ENCODE measurements around the gene RALGAPB.
"Not testable (repeated sequence)": the region's sequence is repeated elsewhere in the genome, so short reads cannot be mapped to it uniquely, and the experiment has no call there.

Gene RALGAPB

GRCh38 chr20:38589967-38590675, 117.5 kb downstream of the RALGAPB start:
- no peak for DNase-seq

- no peak for DNase-seq
Measured at GRCh38 chr20:38590676-38591473, 118.2 kb downstream of the RALGAPB start.

GRCh38 chr20:38591474-38592410, 119.1 kb downstream of the RALGAPB start:
- DNase-seq = no peak

- not testable (repeated sequence) for DNase-seq
Measured at GRCh38 chr20:38592411-38592790, 119.8 kb downstream of the RALGAPB start.

GRCh38 chr20:38594281-38594680, 121.6 kb downstream of the RALGAPB start:
- DNase-seq = not testable (repeated sequence)

GRCh38 chr20:38595886-38596285, 123.2 kb downstream of the RALGAPB start:
- not testable (repeated sequence) for DNase-seq

GRCh38 chr20:38599410-38599882, 126.8 kb downstream of the RALGAPB start:
- DNase-seq = peak; percentile 31

- no peak for DNase-seq
Measured at GRCh38 chr20:38600057-38600456, 127.4 kb downstream of the RALGAPB start.

- peak; percentile 11 for DNase-seq
Measured at GRCh38 chr20:38601216-38602184, 128.9 kb downstream of the RALGAPB start, which contains the start of gene ARHGAP40. Gene ARHGAP40 (plus strand): TSS chr20:38601809.

GRCh38 chr20:38602185-38602581, 129.5 kb downstream of the RALGAPB start:
- DNase-seq = no peak

- DNase-seq = no peak
Measured at GRCh38 chr20:38603286-38603685, 130.6 kb downstream of the RALGAPB start.

- DNase-seq = peak; percentile 88
Measured at GRCh38 chr20:38604873-38605303, 132.2 kb downstream of the RALGAPB start.

- DNase-seq = no peak
Measured at GRCh38 chr20:38607351-38607750, 134.7 kb downstream of the RALGAPB start.

- no peak for DNase-seq
Measured at GRCh38 chr20:38608188-38608587, 135.5 kb downstream of the RALGAPB start.

GRCh38 chr20:38609815-38610214, 137.2 kb downstream of the RALGAPB start:
- DNase-seq = no peak

- peak; percentile 45 for DNase-seq
Measured at GRCh38 chr20:38610521-38610920, 137.9 kb downstream of the RALGAPB start.

GRCh38 chr20:38612751-38613515, 140.3 kb downstream of the RALGAPB start:
- DNase-seq = no peak

GRCh38 chr20:38615283-38615682, 142.6 kb downstream of the RALGAPB start:
- no peak for DNase-seq

GRCh38 chr20:38616457-38616856, 143.8 kb downstream of the RALGAPB start:
- DNase-seq = no peak

- DNase-seq = peak; percentile 92
Measured at GRCh38 chr20:38617011-38617829, 144.6 kb downstream of the RALGAPB start.
